Cerebellar nuclear complex (tissue), 1 donor: ENCODE results near the gene CPNE4.

Source experiments
- DNase-seq, 2 experiments: peaks; one replicate each; lab custom pipeline; 2025; lab: John Stamatoyannopoulos, UW

The CPNE4 gene

DNA sequence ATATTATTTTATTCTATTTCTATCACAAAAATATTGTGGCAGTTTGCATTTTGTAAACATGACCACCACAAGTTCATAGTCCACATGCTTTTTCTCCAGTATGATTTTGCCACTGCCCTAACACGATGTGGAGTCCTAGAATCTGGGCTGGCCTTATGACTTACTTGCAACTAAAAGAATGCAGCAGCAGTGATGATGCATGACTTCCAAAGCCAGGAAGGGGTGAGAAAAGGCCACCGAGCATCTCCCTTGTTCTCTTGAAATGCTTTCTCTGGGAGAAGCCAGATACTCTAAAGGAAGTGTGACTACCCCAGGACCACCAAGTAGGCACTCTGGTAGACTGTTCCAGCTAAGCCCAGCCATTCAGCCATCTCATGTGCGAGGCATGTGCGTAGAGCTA, 340.4 kb downstream of the CPNE4 start:
- DNase-seq, result no peak

- DNase-seq, result no peak
Observed at GRCh38 chr3:131692356-131692755, 342.5 kb downstream of the CPNE4 start.

- no peak for DNase-seq
Observed at GRCh38 chr3:131690800-131691199, 344.0 kb downstream of the CPNE4 start.

DNA sequence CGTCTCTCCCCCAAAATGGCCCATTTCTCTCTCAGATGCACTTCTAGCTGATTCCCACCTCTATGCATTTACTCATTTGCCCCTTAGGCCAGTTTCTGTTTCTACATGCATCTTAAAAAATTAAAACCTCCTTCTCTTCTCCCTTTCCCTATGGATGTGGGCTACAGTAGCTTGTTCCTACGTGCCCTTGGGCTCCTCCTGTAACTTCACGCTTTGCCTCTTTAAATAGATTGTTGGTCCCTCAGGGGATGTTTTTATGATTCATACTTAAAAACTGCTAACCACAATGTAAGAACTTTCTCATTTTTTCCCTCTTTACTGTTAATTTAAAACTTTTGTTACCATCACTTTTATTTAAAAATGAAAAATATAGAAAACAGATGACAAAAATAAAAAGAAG, 346.4 kb downstream of the CPNE4 start:
- no peak for DNase-seq

- no peak for DNase-seq
Observed at GRCh38 chr3:131669600-131669999, 365.2 kb downstream of the CPNE4 start.

DNA sequence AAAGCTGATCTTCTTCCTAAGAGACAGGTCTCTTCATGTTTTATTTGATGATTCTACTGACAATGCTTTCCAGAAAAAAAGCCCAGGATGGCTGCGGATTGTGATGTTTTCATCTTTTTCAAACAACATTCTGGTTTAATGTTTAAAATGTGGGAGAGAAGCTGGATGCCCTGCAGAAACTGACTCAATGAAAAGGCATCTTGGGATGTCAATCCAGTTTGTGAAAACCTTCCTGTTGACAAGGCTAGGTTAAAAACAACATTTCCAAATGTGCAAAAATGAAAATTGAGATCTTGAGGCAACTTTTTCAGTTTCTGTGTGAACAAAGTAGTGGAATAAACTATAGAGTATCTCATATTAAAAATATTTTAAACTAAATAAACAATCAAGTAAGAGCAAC, 376.0 kb downstream of the CPNE4 start:
- no peak for DNase-seq

- DNase-seq, result no peak
Observed at GRCh38 chr3:131658115-131658514, 376.7 kb downstream of the CPNE4 start.

DNA sequence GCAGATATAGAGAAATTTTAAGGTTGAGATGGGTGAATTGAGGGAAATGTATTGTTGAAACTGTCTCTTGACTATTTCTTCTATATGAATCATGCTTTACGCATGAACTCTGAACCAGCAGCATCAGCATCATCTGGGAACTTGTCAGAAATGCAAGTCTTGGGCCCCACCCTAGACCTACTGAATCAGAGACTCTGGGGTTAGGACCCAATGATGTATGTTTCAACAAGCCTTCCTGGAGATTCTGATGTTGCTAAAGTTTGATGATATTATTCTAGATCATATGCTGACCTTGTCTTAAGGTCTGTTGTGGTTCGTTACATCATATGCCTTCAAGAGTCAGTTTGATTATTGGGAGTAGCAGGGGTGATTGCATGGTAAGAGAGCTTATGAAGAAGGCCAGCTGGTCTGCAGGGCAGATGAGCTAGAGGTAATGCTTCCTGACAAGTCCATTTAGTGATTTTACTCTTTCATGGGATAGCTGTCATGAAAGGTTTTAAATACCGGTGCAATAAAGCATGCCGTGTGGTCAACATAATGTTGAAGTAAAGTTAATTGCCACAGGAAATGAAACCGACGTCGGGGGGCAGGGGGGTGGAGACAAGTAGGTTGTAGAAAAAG, 379.6 kb downstream of the CPNE4 start:
- DNase-seq, result no peak

- no peak for DNase-seq
Observed at GRCh38 chr3:131645638-131646037, 389.2 kb downstream of the CPNE4 start.

DNA sequence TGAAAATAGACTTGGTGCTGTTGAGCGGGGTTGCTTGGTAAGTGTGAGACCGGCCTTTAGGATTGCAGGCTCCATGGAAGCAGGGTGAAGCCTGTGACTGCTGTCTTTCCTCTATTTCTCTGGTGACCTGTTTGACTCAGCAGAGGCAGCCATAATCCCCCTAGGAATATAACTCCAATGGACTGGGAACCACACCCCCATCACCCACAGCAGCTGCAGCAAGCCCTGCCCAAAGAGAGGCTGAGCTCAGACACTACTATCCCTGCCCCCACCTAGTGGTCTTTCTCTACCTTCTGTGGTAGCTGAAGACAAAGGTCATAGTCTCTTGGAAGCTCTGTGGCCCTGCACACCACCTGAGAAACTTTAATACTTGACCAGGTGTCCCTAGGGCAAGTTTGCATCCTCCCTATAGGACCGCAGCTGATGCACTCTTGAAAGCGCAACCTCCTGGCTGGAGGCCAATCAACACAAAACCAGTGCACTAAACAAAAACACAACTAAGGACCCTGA, 398.5 kb downstream of the CPNE4 start:
- DNase-seq, result no peak

DNA sequence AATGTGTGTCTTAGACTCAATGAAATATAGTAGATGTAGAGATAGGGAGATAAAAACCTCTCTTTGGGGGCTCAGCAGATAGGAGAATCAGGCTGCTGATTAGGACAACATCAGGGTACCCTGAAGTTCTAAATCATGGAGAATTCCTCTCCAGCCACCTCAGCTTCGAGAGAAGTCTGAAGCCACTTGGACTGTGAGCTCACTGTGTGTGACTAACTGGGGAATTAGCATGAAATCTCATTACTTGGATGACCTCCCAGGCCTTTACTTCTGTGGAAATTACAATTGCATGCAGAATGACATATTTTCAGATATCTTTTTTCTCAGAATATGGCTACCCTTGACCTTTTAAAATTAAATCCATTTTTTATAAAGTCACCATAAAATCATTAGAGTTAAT, 404.0 kb downstream of the CPNE4 start:
- no peak for DNase-seq

GRCh38 chr3:131630097-131630496, 404.7 kb downstream of the CPNE4 start:
- DNase-seq, result no peak

- DNase-seq, result no peak
Observed at GRCh38 chr3:131623431-131623830, 411.4 kb downstream of the CPNE4 start.

GRCh38 chr3:131622726-131623125, 412.1 kb downstream of the CPNE4 start:
- no peak for DNase-seq

GRCh38 chr3:131620977-131621376, 413.8 kb downstream of the CPNE4 start:
- no peak for DNase-seq

DNA sequence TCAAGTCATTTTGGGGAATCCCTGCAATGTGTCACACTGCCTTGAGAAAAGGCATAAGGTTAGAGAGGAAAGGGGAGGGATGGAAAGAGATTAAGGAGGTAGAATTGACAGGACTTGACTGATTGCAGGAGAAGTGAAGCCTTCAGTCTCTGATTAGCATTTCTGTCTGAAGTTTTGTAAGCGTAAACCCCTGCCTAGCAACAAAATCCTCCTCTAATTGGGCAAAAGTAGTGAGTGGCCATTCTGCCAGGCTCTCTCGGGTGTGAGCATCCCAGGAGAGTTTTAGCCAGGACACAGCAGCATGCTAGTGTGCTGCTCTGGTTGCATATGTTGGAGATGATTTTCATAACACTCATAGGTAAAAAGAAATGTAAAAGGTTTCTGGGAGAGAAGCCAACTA, 415.0 kb downstream of the CPNE4 start:
- DNase-seq, result no peak

- DNase-seq, result no peak
Observed at GRCh38 chr3:131616719-131617118, 418.1 kb downstream of the CPNE4 start.

GRCh38 chr3:131612745-131613144, 422.1 kb downstream of the CPNE4 start:
- no peak for DNase-seq

DNA sequence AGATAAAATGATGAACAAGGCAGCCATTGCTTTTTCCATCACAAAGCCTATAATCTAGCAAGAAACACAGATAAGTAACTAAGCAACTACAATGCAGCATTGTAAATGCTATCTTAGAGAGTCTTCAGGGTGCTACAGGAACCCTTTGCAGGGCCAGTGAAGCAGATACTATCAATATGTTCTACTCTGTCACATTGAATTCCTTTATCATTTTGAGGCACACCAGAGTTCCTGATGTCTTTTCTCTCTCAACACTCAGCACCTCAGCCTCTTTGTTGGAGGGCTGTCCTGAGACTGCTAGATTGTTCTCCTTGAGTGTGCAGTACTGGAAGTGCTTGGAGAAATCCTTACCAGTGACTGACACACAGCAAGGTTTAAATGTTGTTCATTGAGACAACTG, 424.6 kb downstream of the CPNE4 start:
- DNase-seq, result no peak

DNA sequence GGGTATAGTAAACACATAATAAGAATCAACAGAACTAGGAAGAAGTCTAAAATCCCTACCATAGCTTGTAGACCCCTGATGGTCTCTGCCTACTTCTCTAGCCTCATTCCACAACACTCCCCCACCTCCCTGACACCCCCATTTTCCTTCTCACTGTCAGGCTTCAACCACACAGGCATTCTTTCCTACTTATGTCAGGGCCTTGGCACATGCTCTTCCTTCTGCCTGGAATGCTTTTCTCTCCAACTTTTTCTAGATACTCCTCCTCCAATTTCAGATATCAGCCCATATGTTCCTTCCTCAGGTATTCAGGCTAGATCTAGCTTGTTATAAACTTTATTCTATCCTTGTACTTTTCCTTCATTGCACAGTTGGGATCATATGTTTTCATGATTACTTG, 426.1 kb downstream of the CPNE4 start:
- DNase-seq, result no peak

GRCh38 chr3:131608296-131608695, 426.5 kb downstream of the CPNE4 start:
- DNase-seq, result no peak

DNA sequence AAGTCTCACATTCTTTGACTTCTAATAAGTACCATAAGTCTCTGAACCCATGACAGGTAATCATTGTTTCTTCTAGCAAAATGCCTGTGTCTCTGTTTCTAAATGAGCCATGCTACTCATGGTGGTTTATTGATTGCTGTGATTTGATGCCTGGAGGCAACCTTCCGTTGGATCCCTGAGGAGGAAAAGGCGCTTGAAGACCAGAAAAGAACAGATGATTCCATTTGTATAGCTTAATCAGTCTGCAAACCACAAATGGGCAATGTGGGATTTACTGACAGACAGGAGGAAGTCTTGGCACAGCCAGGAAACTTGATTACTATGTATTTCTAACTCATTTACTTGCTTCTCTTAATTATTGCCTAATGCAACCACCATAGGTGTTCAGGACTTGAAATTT, 428.9 kb downstream of the CPNE4 start:
- DNase-seq, result no peak

- DNase-seq, result no peak
Observed at GRCh38 chr3:131602011-131602779, 432.6 kb downstream of the CPNE4 start.

GRCh38 chr3:131597816-131598215, 437.0 kb downstream of the CPNE4 start:
- no peak for DNase-seq
